Calu3 (cell line): Measurements from ENCODE around the gene SPRYD4. TPM values are rescaled to one million over a fixed set of nuclear protein-coding genes. Genes with fewer than 3 reads are reported as not detected.

ENCODE experiments used
- BruUV-seq: library from RNA; stranded (reverse); fragments of 400-500 nt; replicated peaks from 2 replicates; lab custom pipeline; 2021; lab: Mats Ljungman, UMichigan
- CTCF ChIA-PET: fragments of 300-600 bp; sonication (Branson Sonifier 250); formaldehyde crosslinking; loops from one replicate; lab custom pipeline; 2022; ENCODE audit warnings: antibody characterized with exemption; lab: Charles Lee
- DNase-seq: peaks from one replicate; pipeline ENCODE4 v3.0.0; 2022
- H3K27ac Mint-ChIP-seq: one replicate; pipeline ENCODE4 v1.8.0; 2022; ENCODE audit warnings: mixed read lengths; ENCODE audit not compliant: unreplicated experiment
- H3K27me3 Mint-ChIP-seq: one replicate; pipeline ENCODE4 v1.8.0; 2022; ENCODE audit warnings: mixed read lengths; ENCODE audit not compliant: unreplicated experiment
- H3K36me3 Mint-ChIP-seq: one replicate; pipeline ENCODE4 v1.8.0; 2022; ENCODE audit warnings: mild to moderate bottlenecking, moderate library complexity, mixed read lengths; ENCODE audit not compliant: insufficient read depth, unreplicated experiment
- H3K4me1 Mint-ChIP-seq: one replicate; pipeline ENCODE4 v1.8.0; 2022; ENCODE audit warnings: mild to moderate bottlenecking, low read depth, mixed read lengths; ENCODE audit not compliant: unreplicated experiment
- H3K4me3 Mint-ChIP-seq: one replicate; pipeline ENCODE4 v1.8.0; 2022; ENCODE audit warnings: mild to moderate bottlenecking, low read depth, moderate library complexity, mixed read lengths; ENCODE audit not compliant: unreplicated experiment
- H3K9me3 Mint-ChIP-seq: one replicate; pipeline ENCODE4 v1.8.0; 2022; ENCODE audit warnings: low read depth, mixed read lengths; ENCODE audit not compliant: unreplicated experiment
- CTCF ChIP-seq: fragments of 200-600 bp; IDR thresholded peaks from one replicate; pipeline ENCODE4 v1.8.0; 2022; ENCODE audit warnings: antibody characterized with exemption; ENCODE audit not compliant: unreplicated experiment
- intact Hi-C: fragments of 100-400 bp; cut with micrococcal nuclease; formaldehyde crosslinking; loops from one replicate; pipeline ENCODE4 v1.10.0; 2022; ENCODE audit not compliant: unreplicated experiment
- total RNA-seq: library from RNA; stranded (reverse); gene quantifications from 2 replicates; pipeline ENCODE4 v1.2.3, GENCODE V29; 2022

Gene SPRYD4
- total RNA-seq, 1 experiment from 2014 or later = 6.1 TPM

DNA sequence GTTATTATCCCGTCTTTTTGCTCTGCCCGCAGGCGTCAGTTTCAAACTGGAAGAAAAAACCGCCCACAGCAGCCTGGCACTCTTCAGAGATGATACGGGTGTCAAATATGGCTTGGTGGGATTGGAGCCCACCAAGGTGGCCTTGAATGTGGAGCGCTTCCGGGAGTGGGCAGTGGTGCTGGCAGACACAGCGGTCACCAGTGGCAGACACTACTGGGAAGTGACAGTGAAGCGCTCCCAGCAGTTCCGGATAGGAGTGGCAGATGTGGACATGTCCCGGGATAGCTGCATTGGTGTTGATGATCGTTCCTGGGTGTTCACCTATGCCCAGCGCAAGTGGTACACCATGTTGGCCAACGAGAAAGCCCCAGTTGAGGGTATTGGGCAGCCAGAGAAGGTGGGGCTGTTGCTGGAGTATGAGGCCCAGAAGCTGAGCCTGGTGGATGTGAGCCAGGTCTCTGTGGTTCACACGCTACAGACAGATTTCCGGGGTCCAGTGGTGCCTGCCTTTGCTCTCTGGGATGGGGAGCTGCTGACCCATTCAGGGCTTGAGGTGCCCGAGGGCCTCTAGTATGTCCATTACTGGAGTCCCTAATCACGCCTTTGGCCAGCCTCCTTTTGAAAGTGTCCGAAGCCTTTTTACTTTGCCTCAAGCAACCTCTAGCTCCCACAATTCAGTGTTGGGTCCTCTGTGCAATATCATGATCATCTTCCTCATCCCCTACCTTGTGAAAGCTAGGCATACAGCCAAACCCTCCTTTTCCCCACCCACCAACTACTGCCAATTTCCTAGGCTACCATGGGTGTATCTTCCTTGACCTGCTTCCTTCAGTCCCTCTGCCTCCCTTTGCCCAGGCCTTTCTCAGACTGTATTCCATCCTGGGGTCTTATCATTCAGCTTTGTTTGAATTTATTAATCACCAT, 891 bp downstream of the SPRYD4 start:
- intact Hi-C loops = loop anchor here (10.0 kb wide), 2 partner anchors 104 to 344 kb away; partner anchors contain the start of genes APOF, ESYT1 and STAT2
- Mint-ChIP-seq H3K36me3 (peaks cover 19% of the 10 kb centered on the region), H3K27ac (peak overlapping the region; percentile 96), H3K4me3 (peak overlapping the region; percentile 89), H3K27me3 (no peaks in the 10 kb centered on the region), H3K4me1 (peaks cover 9% of the 10 kb centered on the region), H3K9me3 (no peaks in the 10 kb centered on the region)
- no peak for DNase-seq
- TF ChIP-seq CTCF = no peak
- no TSS peak for BruUV-seq
- CTCF ChIA-PET = interaction anchor here (1.0 kb wide), 1 partner anchor 14 kb away, joined by 3 read pairs; no protein-coding TSS in a partner anchor

GRCh38 chr12:56474389-56474788, 6.0 kb downstream of the SPRYD4 start:
- BruUV-seq = no TSS peak
- Mint-ChIP-seq H3K36me3 (peaks cover 11% of the 10 kb centered on the region), H3K27ac (no peak overlapping the region), H3K9me3 (no peaks in the 10 kb centered on the region), H3K4me3 (no peak overlapping the region), H3K4me1 (peaks cover 8% of the 10 kb centered on the region), H3K27me3 (no peaks in the 10 kb centered on the region)
- DNase-seq = no peak
- intact Hi-C loops = no loop called here
- no peak for TF ChIP-seq CTCF
- CTCF ChIA-PET = interaction anchor here (0.7 kb wide), 1 partner anchor 13 kb away, joined by 9 read pairs; no protein-coding TSS in a partner anchor

GRCh38 chr12:56476143-56476542, 7.8 kb downstream of the SPRYD4 start:
- Mint-ChIP-seq H3K4me1 (no peaks in the 10 kb centered on the region), H3K27me3 (no peaks in the 10 kb centered on the region), H3K36me3 (peaks cover 5% of the 10 kb centered on the region), H3K9me3 (no peaks in the 10 kb centered on the region), H3K27ac (no peak overlapping the region), H3K4me3 (no peak overlapping the region)
- no TSS peak for BruUV-seq
- CTCF ChIA-PET = interaction anchor here (0.7 kb wide), 1 partner anchor 349 kb away, joined by 9 read pairs; no protein-coding TSS in a partner anchor
- intact Hi-C loops = no loop called here
- no peak for TF ChIP-seq CTCF
- no peak for DNase-seq

DNA sequence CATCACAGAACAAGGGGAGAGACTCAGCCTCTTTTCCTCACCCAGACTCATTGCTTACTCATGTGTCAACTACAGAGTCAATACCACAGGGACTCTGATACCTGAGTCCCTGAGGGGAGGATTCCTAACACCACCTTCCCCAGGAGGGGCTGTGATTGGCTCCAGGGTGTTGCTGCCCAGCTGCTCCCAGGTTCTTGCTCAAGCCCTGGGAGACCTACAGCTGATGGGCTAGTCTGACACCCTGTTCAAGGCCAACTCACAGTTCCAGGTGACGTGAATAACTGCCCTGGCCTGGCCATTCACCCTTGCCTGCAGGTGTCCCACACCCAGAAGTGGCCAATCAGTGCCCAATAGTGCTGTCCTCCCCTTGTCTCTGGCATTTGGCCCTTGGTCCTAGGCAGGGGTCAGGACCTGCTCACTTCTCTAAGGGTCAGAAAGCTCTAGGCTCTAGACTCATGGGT, 8.6 kb downstream of the SPRYD4 start:
- Mint-ChIP-seq H3K27me3 (no peaks in the 10 kb centered on the region), H3K36me3 (peaks cover 5% of the 10 kb centered on the region), H3K4me1 (no peaks in the 10 kb centered on the region), H3K4me3 (no peak overlapping the region), H3K9me3 (no peaks in the 10 kb centered on the region), H3K27ac (peak overlapping the region; percentile 12)
- intact Hi-C loops = no loop called here
- BruUV-seq = no TSS peak
- CTCF ChIA-PET = no interaction called here
- no peak for TF ChIP-seq CTCF
- DNase-seq = no peak
